Liver (tissue), 9 donors: ENCODE results near the gene SEC23IP. TPM values are rescaled to one million over a fixed set of nuclear protein-coding genes. Genes with fewer than 3 reads are reported as not detected.

ENCODE experiments used
- DNase-seq: peaks from one replicate; pipeline ENCODE4 v3.0.0-alpha.2; 2017; ENCODE audit warnings: low spot score
- H3K27ac ChIP-seq, 2 donors: one replicate each; pipeline ENCODE4 v1.7.0; 2013; ENCODE audit warnings: inconsistent platforms in 2 of 2, low read length in 2 of 2, control low read depth in 1 of 2, low read depth in 1 of 2, mild to moderate bottlenecking in 1 of 2
- H3K27me3 ChIP-seq, 4 donors: one replicate each; pipeline versions ENCODE4 v1.6.1 to v1.7.0; 2013; ENCODE audit warnings: low read length in 3 of 4, inconsistent platforms in 1 of 4, mild to moderate bottlenecking in 1 of 4, moderate library complexity in 1 of 4; ENCODE audit not compliant: control insufficient read depth in 4 of 4, insufficient read depth in 4 of 4
- H3K36me3 ChIP-seq, 4 donors: one replicate each; pipeline versions ENCODE4 v1.6.1 to v1.7.0; 2013; ENCODE audit warnings: low read length in 3 of 4, mild to moderate bottlenecking in 3 of 4, low read depth in 1 of 4, moderate library complexity in 1 of 4; ENCODE audit not compliant: control insufficient read depth in 4 of 4, insufficient read depth in 3 of 4
- H3K4me1 ChIP-seq, 4 donors: one replicate each; pipeline versions ENCODE4 v1.6.1 to v1.7.0; 2013; ENCODE audit warnings: low read length in 3 of 4, mild to moderate bottlenecking in 3 of 4, moderate library complexity in 1 of 4; ENCODE audit not compliant: control insufficient read depth in 4 of 4, insufficient read depth in 4 of 4
- H3K4me3 ChIP-seq, 3 donors: one replicate each; pipeline versions ENCODE4 v1.6.1 to v1.7.0; 2013; ENCODE audit warnings: low read length in 3 of 3, control low read depth in 1 of 3, low read depth in 1 of 3, mild to moderate bottlenecking in 1 of 3
- H3K9ac ChIP-seq, 2 donors: one replicate each; pipeline ENCODE4 v1.7.0; 2013; ENCODE audit warnings: low read length in 2 of 2, mild to moderate bottlenecking in 2 of 2, moderate library complexity in 2 of 2, control low read depth in 1 of 2, low read depth in 1 of 2
- H3K9me3 ChIP-seq, 4 donors: one replicate each; pipeline versions ENCODE4 v1.6.1 to v1.7.0; 2013; ENCODE audit warnings: low read length in 3 of 4; ENCODE audit not compliant: control insufficient read depth in 4 of 4
- CTCF ChIP-seq: fragments of 150-350 bp; IDR thresholded peaks from 2 replicates; pipeline ENCODE4 v1.5.1; 2017; ENCODE audit warnings: improper control_type of control experiment, low read depth, low read length; ENCODE audit not compliant: missing input control
- EGR1 ChIP-seq, 2 donors: IDR thresholded peaks; 2 replicates each; pipeline ENCODE4 v1.6.1; 2016 to 2018; ENCODE audit warnings: antibody characterized with exemption in 2 of 2, low read depth in 2 of 2
- FOXA1 ChIP-seq: IDR thresholded peaks from 2 replicates; pipeline ENCODE4 v1.6.1; 2016; ENCODE audit warnings: antibody characterized with exemption
- FOXA2 ChIP-seq: IDR thresholded peaks from 2 replicates; pipeline ENCODE4 v1.6.1; 2016; ENCODE audit warnings: antibody characterized with exemption
- GABPA ChIP-seq, 2 donors: IDR thresholded peaks in 1 of 2; conservative IDR thresholded peaks in 1 of 2; 2 replicates each; pipeline ENCODE4 v1.6.1; 2016; ENCODE audit warnings: antibody characterized with exemption in 2 of 2, mild to moderate bottlenecking in 1 of 2, moderate library complexity in 1 of 2
- HNF4A ChIP-seq, 2 donors: conservative IDR thresholded peaks; 2 replicates each; pipeline ENCODE4 v1.6.1; 2016; ENCODE audit warnings: antibody characterized with exemption in 2 of 2, mild to moderate bottlenecking in 2 of 2
- HNF4G ChIP-seq: IDR thresholded peaks from 2 replicates; pipeline ENCODE4 v1.6.1; 2016; ENCODE audit warnings: antibody characterized with exemption
- MAX ChIP-seq: IDR thresholded peaks from 2 replicates; pipeline ENCODE4 v1.6.1; 2016; ENCODE audit warnings: antibody characterized with exemption
- NR2F2 ChIP-seq: IDR thresholded peaks from 2 replicates; pipeline ENCODE4 v1.6.1; 2016; ENCODE audit warnings: antibody characterized with exemption
- RAD21 ChIP-seq, 2 donors: IDR thresholded peaks; 2 replicates each; pipeline ENCODE4 v1.6.1; 2016; ENCODE audit warnings: antibody characterized with exemption in 2 of 2, mild to moderate bottlenecking in 2 of 2
- TAF1 ChIP-seq: conservative IDR thresholded peaks from 2 replicates; pipeline ENCODE4 v1.6.1; 2016; ENCODE audit warnings: antibody characterized with exemption, mild to moderate bottlenecking
- ZBTB33 ChIP-seq: IDR thresholded peaks from 2 replicates; pipeline ENCODE4 v1.6.1; 2016; ENCODE audit warnings: antibody characterized with exemption
- WGBS: extraction: QIAGEN DNeasy Blood & Tissue Kit; methylation state at CpG from one replicate; pipeline ENCODE4 v1.1.7; 2013; 5-methylcytosine and 5-hydroxymethylcytosine counted together
- polyA plus RNA-seq, 2 donors: library from polyadenylated mRNA; stranded (reverse) in 1 of 2; unstranded in 1 of 2; fragments of 200-250 nt in 1 of 2; fragments of >200 nt in 1 of 2; fragmentation: Nextera tagmentation in 1 of 2; extraction: Ambion mirVana in 1 of 2; gene quantifications; one replicate each; pipeline versions ENCODE4 v1.2.1 to v1.2.3, GENCODE V29; 2013 to 2015
- total RNA-seq, 2 donors: library from RNA; depleted of rRNA; stranded (reverse); fragments of >200 nt; gene quantifications; one replicate each; pipeline ENCODE4 v1.2.3, GENCODE V29; 2014
- donor health status: healthy.
- donor health status: healthy.
- donor health status: healthy.
- donor health status: healthy.
- donor health status: healthy.

Gene SEC23IP
- total and polyA plus RNA-seq, 4 donors = 10.1 to 16.0 (median 12.6) TPM

GRCh38 chr10:119908166-119908565, 15.6 kb downstream of the SEC23IP start:
- no peak overlapping the region for H3K27ac ChIP-seq
- TF ChIP-seq GABPA (IDR thresholded peaks at IDR 0.05 in 1 of 2, conservative IDR thresholded peaks at IDR 0.05 in 1 of 2) = no peak
- no peak for TF ChIP-seq TAF1
- TF ChIP-seq FOXA1 = no peak
- TF ChIP-seq MAX = no peak
- no peak for TF ChIP-seq NR2F2
- no peaks in the 10 kb centered on the region for H3K27me3 ChIP-seq
- no peak for DNase-seq
- H3K4me3 ChIP-seq = no peak overlapping the region
- peaks cover 10 to 82% (median 38%) of the 10 kb centered on the region in 4 donors for H3K36me3 ChIP-seq
- no peak overlapping the region for H3K9ac ChIP-seq
- no peaks in the 10 kb centered on the region for H3K4me1 ChIP-seq
- no peaks in the 10 kb centered on the region for H3K9me3 ChIP-seq

DNA sequence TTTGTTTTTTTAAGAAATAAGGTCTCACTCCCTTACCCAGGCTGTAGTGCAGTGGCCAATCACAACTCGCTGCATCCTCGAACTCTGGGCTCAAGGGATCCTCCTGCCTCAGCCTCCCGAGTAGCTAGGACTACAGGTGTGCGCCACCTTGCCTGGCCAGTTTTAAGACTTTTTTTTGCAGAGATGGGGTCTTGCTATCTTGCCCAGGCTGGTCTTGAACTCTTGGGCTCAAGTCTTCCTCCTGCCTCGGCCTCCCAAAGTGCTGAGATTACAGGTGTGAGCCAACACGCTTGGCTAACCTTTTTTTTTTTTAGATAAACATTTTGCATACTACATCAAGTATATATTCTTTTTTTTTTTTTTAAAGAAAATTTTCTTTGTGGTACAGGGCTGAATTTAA, 18.2 kb downstream of the SEC23IP start:
- H3K9me3 ChIP-seq = no peaks in the 10 kb centered on the region
- H3K36me3 ChIP-seq = peaks cover 7 to 75% (median 28%) of the 10 kb centered on the region in 4 donors
- H3K4me1 ChIP-seq = no peaks in the 10 kb centered on the region
- no peak for DNase-seq
- 97% methylated on average over 6 of the region's 6 CpGs for WGBS
- H3K4me3 ChIP-seq = no peak overlapping the region
- H3K27me3 ChIP-seq = no peaks in the 10 kb centered on the region
- H3K9ac ChIP-seq = no peak overlapping the region
- no peak overlapping the region for H3K27ac ChIP-seq
- TF ChIP-seq EGR1 (IDR thresholded peaks at IDR 0.05; ENCODE audit: low read depth in 2 of 2) = no peak
- TF ChIP-seq HNF4G = no peak
- no peak for TF ChIP-seq CTCF

DNA sequence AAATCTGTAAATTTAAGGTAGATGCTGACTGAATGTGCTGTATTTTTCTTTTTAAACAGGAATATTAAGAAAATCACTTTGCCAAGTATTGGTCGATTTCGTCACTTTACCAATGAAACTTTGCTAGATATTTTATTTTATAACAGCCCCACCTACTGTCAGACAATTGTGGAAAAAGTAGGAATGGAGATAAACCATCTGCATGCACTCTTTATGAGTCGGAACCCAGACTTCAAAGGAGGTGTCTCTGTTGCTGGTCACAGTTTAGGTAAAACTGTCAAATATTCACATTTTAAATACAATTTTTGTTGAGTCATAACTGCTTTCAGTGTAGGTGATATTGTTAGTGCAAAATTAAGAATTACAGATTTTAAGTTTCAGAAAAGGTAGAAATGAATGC, 25.2 kb downstream of the SEC23IP start:
- Histone ChIP-seq H3K36me3 (peaks cover 4 to 80% (median 58%) of the 10 kb centered on the region in 4 donors), H3K4me3 (no peak overlapping the region), H3K9ac (no peak overlapping the region), H3K27me3 (no peaks in the 10 kb centered on the region), H3K27ac (no peak overlapping the region), H3K9me3 (no peaks in the 10 kb centered on the region), H3K4me1 (no peaks in the 10 kb centered on the region)
- DNase-seq = no peak
- 79% methylated on average over 3 of the region's 3 CpGs for WGBS
- TF ChIP-seq MAX (no peak), FOXA2 (no peak), RAD21 (IDR thresholded peaks at IDR 0.05) (peak; percentile 18 to 24), CTCF (no peak), FOXA1 (no peak), HNF4G (no peak), ZBTB33 (no peak), HNF4A (conservative IDR thresholded peaks at IDR 0.05) (no peak)
